ENCODE measurements around the gene GNL2.
"Not testable (repeated sequence)": the region's sequence is repeated elsewhere in the genome, so short reads cannot be mapped to it uniquely, and the experiment has no call there.

The GNL2 gene

GRCh38 chr1:37606481-37607263 is 10.9 kb upstream of the GNL2 start:
- no peak for DNase-seq

- DNase-seq: no peak
Observed at GRCh38 chr1:37605806-37606474, 10.2 kb upstream of the GNL2 start.

GRCh38 chr1:37605061-37605650 is 9.4 kb upstream of the GNL2 start:
- no peak for DNase-seq

GRCh38 chr1:37602750-37603694 is 7.3 kb upstream of the GNL2 start:
- peak; percentile 79 for DNase-seq

GRCh38 chr1:37601441-37601840 is 5.7 kb upstream of the GNL2 start:
- no peak for DNase-seq

GRCh38 chr1:37599940-37600339 is 4.2 kb upstream of the GNL2 start:
- DNase-seq: no peak

GRCh38 chr1:37596182-37596667 is 488 bp upstream of the GNL2 start:
- DNase-seq: no peak

GRCh38 chr1:37593726-37594125 is 2.0 kb downstream of the GNL2 start:
- no peak for DNase-seq

GRCh38 chr1:37588939-37589338 is 6.8 kb downstream of the GNL2 start:
- DNase-seq: no peak

GRCh38 chr1:37584544-37584943 is 11.2 kb downstream of the GNL2 start:
- DNase-seq: not testable (repeated sequence)

- no peak for DNase-seq
Observed at GRCh38 chr1:37575692-37576091, 20.0 kb downstream of the GNL2 start.

- DNase-seq: no peak
Observed at GRCh38 chr1:37574834-37575480, 20.8 kb downstream of the GNL2 start.

- DNase-seq: no peak
Observed at GRCh38 chr1:37570528-37571334, 25.0 kb downstream of the GNL2 start.

GRCh38 chr1:37567023-37567422 is 28.7 kb downstream of the GNL2 start:
- no peak for DNase-seq

GRCh38 chr1:37564892-37565291 is 30.8 kb downstream of the GNL2 start:
- DNase-seq: no peak

GRCh38 chr1:37562984-37563383 is 32.8 kb downstream of the GNL2 start:
- DNase-seq: no peak

- DNase-seq: peak; percentile 45
Observed at GRCh38 chr1:37561133-37562132, 34.3 kb downstream of the GNL2 start.

GRCh38 chr1:37560401-37561132 is 35.2 kb downstream of the GNL2 start:
- DNase-seq: no peak

GRCh38 chr1:37559957-37560379 is 35.8 kb downstream of the GNL2 start:
- DNase-seq: not testable (repeated sequence)

Measured in DMS53 (cell line).